ENCODE results near the gene PDE11A. TPM values are rescaled to one million over a fixed set of nuclear protein-coding genes. Genes with fewer than 3 reads are reported as not detected.
A peak's percentile ranks its signal among the peaks of the same experiment; 100 is the strongest.

PDE11A gene
- total RNA-seq, 4 donors from 2014 or later: 0.85 to 2.3 (median 2.1) TPM; not detected in 1

GRCh38 chr2:177783835-177784744 is 288.5 kb downstream of the PDE11A start:
- TF ChIP-seq CTCF (IDR thresholded peaks at IDR 0.05): no peak
- TF ChIP-seq POLR2A (IDR thresholded peaks at IDR 0.05): no peak
- Histone ChIP-seq H3K4me3 (no peak overlapping the region), H3K9me3 (no peaks in the 10 kb centered on the region), H3K36me3 (no peaks in the 10 kb centered on the region), H3K4me1 (no peaks in the 10 kb centered on the region), H3K27me3 (no peaks in the 10 kb centered on the region), H3K27ac (no peak overlapping the region)
- intact Hi-C loops (cut with DNase I; ENCODE audit: low total_unique reads): no loop called here
- no peak for DNase-seq

- Histone ChIP-seq H3K27ac (no peak overlapping the region), H3K27me3 (no peaks in the 10 kb centered on the region), H3K9me3 (no peaks in the 10 kb centered on the region), H3K4me3 (no peak overlapping the region), H3K4me1 (no peaks in the 10 kb centered on the region), H3K36me3 (no peaks in the 10 kb centered on the region)
- TF ChIP-seq CTCF (IDR thresholded peaks at IDR 0.05): no peak
- TF ChIP-seq POLR2A (IDR thresholded peaks at IDR 0.05): no peak
- intact Hi-C loops (cut with DNase I; ENCODE audit: low total_unique reads): no loop called here
- no peak for DNase-seq
Observed at GRCh38 chr2:177783091-177783490, 289.5 kb downstream of the PDE11A start.

- Histone ChIP-seq H3K27me3 (no peaks in the 10 kb centered on the region), H3K9me3 (no peaks in the 10 kb centered on the region), H3K4me3 (no peak overlapping the region), H3K4me1 (no peaks in the 10 kb centered on the region), H3K27ac (no peak overlapping the region), H3K36me3 (no peaks in the 10 kb centered on the region)
- DNase-seq: no peak
- no peak for TF ChIP-seq POLR2A (IDR thresholded peaks at IDR 0.05)
- TF ChIP-seq CTCF (IDR thresholded peaks at IDR 0.05): no peak
- intact Hi-C loops (cut with DNase I; ENCODE audit: low total_unique reads): no loop called here
Observed at GRCh38 chr2:177782613-177783012, 290.0 kb downstream of the PDE11A start.

GRCh38 chr2:177778472-177778871 is 294.1 kb downstream of the PDE11A start:
- no peak for DNase-seq
- Histone ChIP-seq H3K4me3 (no peak overlapping the region), H3K36me3 (no peaks in the 10 kb centered on the region), H3K9me3 (no peaks in the 10 kb centered on the region), H3K4me1 (no peaks in the 10 kb centered on the region), H3K27ac (no peak overlapping the region), H3K27me3 (no peaks in the 10 kb centered on the region)
- intact Hi-C loops (cut with DNase I; ENCODE audit: low total_unique reads): no loop called here
- TF ChIP-seq CTCF (IDR thresholded peaks at IDR 0.05) (no peak), POLR2A (IDR thresholded peaks at IDR 0.05) (no peak)

GRCh38 chr2:177772529-177772928 is 300.0 kb downstream of the PDE11A start:
- DNase-seq: no peak
- Histone ChIP-seq H3K9me3 (no peaks in the 10 kb centered on the region), H3K27me3 (no peaks in the 10 kb centered on the region), H3K4me3 (no peak overlapping the region), H3K36me3 (no peaks in the 10 kb centered on the region), H3K27ac (no peak overlapping the region), H3K4me1 (no peaks in the 10 kb centered on the region)
- TF ChIP-seq CTCF (IDR thresholded peaks at IDR 0.05) (peak in 1 of 4 experiments; percentile 8), POLR2A (IDR thresholded peaks at IDR 0.05) (no peak)
- intact Hi-C loops (cut with DNase I; ENCODE audit: low total_unique reads): no loop called here

Data from uterus (tissue), 4 donors.